Measurements from ENCODE around the gene GPR17. TPM values are rescaled to one million over a fixed set of nuclear protein-coding genes. Genes with fewer than 3 reads are reported as not detected.

GPR17 gene
- total RNA-seq, 1 donor from 2014 or later, result 0.18 TPM

DNA sequence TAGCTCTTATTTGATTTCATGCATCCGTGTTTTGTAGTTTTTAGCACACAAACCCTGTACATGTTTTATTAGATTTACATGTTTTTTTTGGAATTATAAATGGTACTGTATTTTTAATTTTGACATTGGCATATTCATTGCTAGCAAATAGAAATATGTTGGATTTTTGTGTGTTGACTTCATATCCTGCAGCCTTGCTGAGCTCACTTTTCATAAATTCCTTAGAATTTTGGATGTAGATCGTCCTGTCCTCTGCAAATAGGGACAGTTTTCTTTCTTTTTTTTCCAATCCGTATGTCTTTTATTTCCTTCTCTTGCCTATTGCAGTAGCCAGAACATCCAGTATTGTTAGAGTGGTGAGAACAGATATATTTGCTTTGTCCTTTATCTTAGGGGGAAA lies 46.7 kb upstream of the GPR17 start:
- no peak overlapping the region for H3K27ac ChIP-seq
- no peak for ATAC-seq
- intact Hi-C loops (cut with DNase I), result no loop called here
- H3K9me3 ChIP-seq, result no peaks in the 10 kb centered on the region
- H3K27me3 ChIP-seq (ENCODE audit: low read depth), result no peaks in the 10 kb centered on the region
- DNase-seq, result no peak
- no peaks in the 10 kb centered on the region for H3K36me3 ChIP-seq
- no peak overlapping the region for H3K4me3 ChIP-seq
- TF ChIP-seq CTCF (IDR thresholded peaks at IDR 0.05), result no peak
- H3K4me1 ChIP-seq, result no peaks in the 10 kb centered on the region

DNA sequence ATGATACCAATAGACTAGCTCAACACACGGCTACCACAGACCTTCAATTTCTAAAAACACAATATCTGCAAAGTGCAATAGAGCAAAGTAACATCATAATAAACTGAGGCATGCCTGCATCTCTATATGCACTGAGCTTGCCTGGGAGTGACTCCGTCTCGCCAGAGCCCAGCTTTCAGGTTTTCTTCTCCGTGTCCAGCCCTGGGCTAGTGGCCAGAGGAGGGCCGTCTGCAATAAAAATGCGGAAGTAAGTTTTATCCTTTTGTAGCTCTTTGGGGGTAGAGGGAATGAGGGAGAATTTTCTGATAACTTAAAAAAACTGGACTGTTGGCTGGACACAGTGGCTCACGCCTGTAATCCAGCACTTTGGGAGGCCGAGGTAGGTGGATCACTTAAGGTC lies 41.0 kb upstream of the GPR17 start:
- intact Hi-C loops (cut with DNase I), result no loop called here
- no peaks in the 10 kb centered on the region for H3K27me3 ChIP-seq (ENCODE audit: low read depth)
- no peak overlapping the region for H3K27ac ChIP-seq
- H3K4me3 ChIP-seq, result no peak overlapping the region
- ATAC-seq (no peak), DNase-seq (no peak)
- H3K36me3 ChIP-seq, result no peaks in the 10 kb centered on the region
- no peak for TF ChIP-seq CTCF (IDR thresholded peaks at IDR 0.05)
- no peaks in the 10 kb centered on the region for H3K9me3 ChIP-seq
- H3K4me1 ChIP-seq, result no peaks in the 10 kb centered on the region

GRCh38 chr2:127605691-127606263 lies 40.2 kb upstream of the GPR17 start:
- DNase-seq (peak; percentile 11), ATAC-seq (no peak)
- Histone ChIP-seq H3K4me1 (no peaks in the 10 kb centered on the region), H3K27ac (no peak overlapping the region), H3K36me3 (no peaks in the 10 kb centered on the region), H3K4me3 (no peak overlapping the region), H3K9me3 (no peaks in the 10 kb centered on the region), H3K27me3 (ENCODE audit: low read depth) (no peaks in the 10 kb centered on the region)
- intact Hi-C loops (cut with DNase I), result no loop called here
- no peak for TF ChIP-seq CTCF (IDR thresholded peaks at IDR 0.05)

- intact Hi-C loops (cut with DNase I), result no loop called here
- DNase-seq, result peak; percentile 23
- no peaks in the 10 kb centered on the region for H3K9me3 ChIP-seq
- no peak overlapping the region for H3K4me3 ChIP-seq
- no peak for TF ChIP-seq CTCF (IDR thresholded peaks at IDR 0.05)
- no peaks in the 10 kb centered on the region for H3K27me3 ChIP-seq (ENCODE audit: low read depth)
- H3K4me1 ChIP-seq, result no peaks in the 10 kb centered on the region
- no peak overlapping the region for H3K27ac ChIP-seq
- H3K36me3 ChIP-seq, result no peaks in the 10 kb centered on the region
- ATAC-seq, result no peak
Measured at GRCh38 chr2:127606625-127607398, 39.1 kb upstream of the GPR17 start.

DNA sequence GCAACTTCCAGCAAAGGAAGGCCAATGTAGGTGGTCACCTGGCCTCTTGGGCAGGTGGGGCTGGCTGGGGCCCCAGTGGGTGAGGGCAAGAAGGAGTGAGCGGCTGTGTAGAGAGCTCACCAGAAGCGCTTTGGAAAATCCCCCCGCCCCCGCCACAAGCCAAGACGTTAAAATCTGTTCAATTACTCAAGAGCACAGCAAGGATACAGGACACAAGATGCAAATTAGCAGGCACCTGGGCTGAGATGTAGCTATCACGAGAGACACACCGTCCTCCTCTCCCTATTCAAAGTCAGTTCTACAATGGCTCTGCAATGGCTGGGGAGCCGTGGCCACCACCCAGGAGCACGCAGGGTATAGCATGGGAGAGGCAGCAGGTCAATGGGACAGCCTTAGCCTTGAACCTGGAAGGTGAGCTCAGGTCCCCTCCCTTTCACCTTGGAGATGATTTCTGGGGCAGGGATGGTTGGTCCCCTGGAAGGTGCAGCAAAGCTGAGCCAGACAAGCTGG lies 38.5 kb upstream of the GPR17 start:
- intact Hi-C loops (cut with DNase I), result no loop called here
- ATAC-seq, result no peak
- peak; percentile 27 for DNase-seq
- Histone ChIP-seq H3K4me3 (no peak overlapping the region), H3K4me1 (no peaks in the 10 kb centered on the region), H3K36me3 (no peaks in the 10 kb centered on the region), H3K9me3 (no peaks in the 10 kb centered on the region), H3K27me3 (ENCODE audit: low read depth) (no peaks in the 10 kb centered on the region), H3K27ac (no peak overlapping the region)
- TF ChIP-seq CTCF (IDR thresholded peaks at IDR 0.05), result no peak

Measured in lower lobe of right lung (tissue), 2 donors.